ENCODE results near the gene NKX1-2. TPM values are rescaled to one million over a fixed set of nuclear protein-coding genes. Genes with fewer than 3 reads are reported as not detected.

NKX1-2 gene
- total and polyA plus RNA-seq, 8 donors, result not detected

- intact Hi-C loops (cut with DNase I), result no loop called here
- Histone ChIP-seq H3K27me3 (peaks cover 0 to 17% of the 10 kb centered on the region in 2 donors), H3K4me1 (peaks cover 0 to under 1% of the 10 kb centered on the region in 2 donors), H3K4me3 (no peak overlapping the region), H3K27ac (no peak overlapping the region), H3K36me3 (no peaks in the 10 kb centered on the region), H3K9me3 (no peaks in the 10 kb centered on the region)
- no peak for TF ChIP-seq CTCF (IDR thresholded peaks at IDR 0.05)
- no peak for DNase-seq
- ATAC-seq, result no peak
Observed at GRCh38 chr10:124460144-124460543, 10.3 kb upstream of the NKX1-2 start.

- no peaks in the 10 kb centered on the region for H3K9me3 ChIP-seq
- H3K27ac ChIP-seq, result no peak overlapping the region
- TF ChIP-seq CTCF (IDR thresholded peaks at IDR 0.05), result no peak
- DNase-seq (no peak), ATAC-seq (no peak)
- H3K4me3 ChIP-seq, result no peak overlapping the region
- H3K4me1 ChIP-seq, result no peaks in the 10 kb centered on the region
- H3K36me3 ChIP-seq, result no peaks in the 10 kb centered on the region
- peaks cover 0 to 25% of the 10 kb centered on the region in 2 donors for H3K27me3 ChIP-seq
- intact Hi-C loops (cut with DNase I), result no loop called here
Observed at GRCh38 chr10:124459395-124459794, 9.6 kb upstream of the NKX1-2 start.

GRCh38 chr10:124458889-124459288, 9.1 kb upstream of the NKX1-2 start:
- Histone ChIP-seq H3K9me3 (no peaks in the 10 kb centered on the region), H3K27ac (no peak overlapping the region), H3K4me1 (no peaks in the 10 kb centered on the region), H3K36me3 (no peaks in the 10 kb centered on the region), H3K4me3 (no peak overlapping the region), H3K27me3 (peaks cover 3 to 30% of the 10 kb centered on the region in 2 donors)
- no peak for TF ChIP-seq CTCF (IDR thresholded peaks at IDR 0.05)
- no peak for DNase-seq
- intact Hi-C loops (cut with DNase I), result no loop called here
- ATAC-seq, result no peak

- H3K9me3 ChIP-seq, result no peaks in the 10 kb centered on the region
- H3K4me3 ChIP-seq, result no peak overlapping the region
- no peaks in the 10 kb centered on the region for H3K36me3 ChIP-seq
- ATAC-seq (no peak), DNase-seq (no peak)
- intact Hi-C loops (cut with DNase I), result no loop called here
- H3K27me3 ChIP-seq, result peaks cover 7 to 34% of the 10 kb centered on the region in 2 donors
- TF ChIP-seq CTCF (IDR thresholded peaks at IDR 0.05), result no peak
- no peaks in the 10 kb centered on the region for H3K4me1 ChIP-seq
- H3K27ac ChIP-seq, result no peak overlapping the region
Observed at GRCh38 chr10:124458473-124458872, 8.6 kb upstream of the NKX1-2 start.

- intact Hi-C loops (cut with DNase I), result no loop called here
- Histone ChIP-seq H3K4me3 (no peak overlapping the region), H3K27ac (no peak overlapping the region), H3K4me1 (no peaks in the 10 kb centered on the region), H3K27me3 (peaks cover 35 to 64% of the 10 kb centered on the region in 2 donors), H3K36me3 (no peaks in the 10 kb centered on the region), H3K9me3 (no peaks in the 10 kb centered on the region)
- ATAC-seq (no peak), DNase-seq (no peak)
- TF ChIP-seq CTCF (IDR thresholded peaks at IDR 0.05), result no peak
Observed at GRCh38 chr10:124455441-124455840, 5.6 kb upstream of the NKX1-2 start.
